DND-41 (cell line): ENCODE measurements around the gene THSD4.
"Not testable (repeated sequence)": the region's sequence is repeated elsewhere in the genome, so short reads cannot be mapped to it uniquely, and the experiment has no call there.

Source experiments
- ATAC-seq: fragments of 200-7000 bp; cut with Tn5 transposase; 3 replicates; pipeline ENCODE4 v1.9.1; 2021; ENCODE audit warnings: low read depth; ENCODE audit not compliant: insufficient read depth
- DNase-seq: peaks from one replicate; pipeline ENCODE4 v3.0.0-alpha.2; 2020
- H2AFZ ChIP-seq: 2 replicates; pipeline ENCODE4 v1.6.0; 2012; ENCODE audit warnings: low read depth, low read length
- H3K27ac ChIP-seq: 2 replicates; pipeline ENCODE4 v1.5.1; 2012; ENCODE audit warnings: low read length, inconsistent platforms
- H3K27me3 ChIP-seq: fragments of 200-600 bp; sonication (generic); 2 replicates; pipeline ENCODE4 v1.6.0; 2012; ENCODE audit warnings: low read length, mild to moderate bottlenecking, inconsistent platforms; ENCODE audit not compliant: insufficient read depth, poor library complexity
- H3K36me3 ChIP-seq: 2 replicates; pipeline ENCODE4 v1.5.1; 2012; ENCODE audit warnings: low read length, inconsistent platforms; ENCODE audit not compliant: insufficient read depth
- H3K4me1 ChIP-seq: 2 replicates; pipeline ENCODE4 v1.5.1; 2012; ENCODE audit warnings: mild to moderate bottlenecking, low read length; ENCODE audit not compliant: insufficient read depth
- H3K4me2 ChIP-seq: 2 replicates; pipeline ENCODE4 v1.6.0; 2012; ENCODE audit warnings: mild to moderate bottlenecking, moderate library complexity, low read length, inconsistent platforms; ENCODE audit not compliant: insufficient read depth
- H3K4me3 ChIP-seq, 2 experiments: fragments of 200-600 bp in 1 of 2; shearing (Covaris generic) in 1 of 2; 2 replicates each; pipeline ENCODE4 v1.5.1; 2012 to 2016; ENCODE audit warnings: inconsistent platforms in 2 of 2, low read length in 2 of 2, mild to moderate bottlenecking in 2 of 2, low read depth in 1 of 2, moderate library complexity in 1 of 2
- H3K79me2 ChIP-seq: 2 replicates; pipeline ENCODE4 v1.6.0; 2012; ENCODE audit warnings: low read length, inconsistent platforms; ENCODE audit not compliant: insufficient read depth
- H3K9ac ChIP-seq: 2 replicates; pipeline ENCODE4 v1.6.0; 2012; ENCODE audit warnings: low read depth, mild to moderate bottlenecking, inconsistent platforms, low read length, moderate library complexity
- H3K9me3 ChIP-seq: 2 replicates; pipeline ENCODE4 v1.5.1; 2012; ENCODE audit warnings: low read length, moderate library complexity, mild to moderate bottlenecking, inconsistent platforms; ENCODE audit not compliant: insufficient read depth, severe bottlenecking
- H4K20me1 ChIP-seq: 2 replicates; pipeline ENCODE4 v1.6.0; 2012; ENCODE audit warnings: low read length; ENCODE audit not compliant: insufficient read depth
- EZH2 ChIP-seq: IDR thresholded peaks from 3 replicates; pipeline ENCODE4 v1.6.1; 2012; ENCODE audit warnings: borderline replicate concordance, low read depth, mild to moderate bottlenecking, moderate library complexity, low read length, inconsistent platforms; ENCODE audit not compliant: severe bottlenecking
- TF ChIP-seq, protein P1 (sequence below): IDR thresholded peaks from 2 replicates; pipeline ENCODE4 v1.5.1; 2012; ENCODE audit warnings: borderline replicate concordance, low read length, moderate library complexity, mild to moderate bottlenecking; ENCODE audit not compliant: poor library complexity, severe bottlenecking; ENCODE audit errors: extremely low read depth

Gene THSD4

GRCh38 chr15:71435552-71435951 is 320.3 kb downstream of the THSD4 start:
- Histone ChIP-seq H3K4me2 (no peak overlapping the region), H3K9ac (no peak overlapping the region), H3K9me3 (no peaks in the 10 kb centered on the region), H2AFZ (no peak overlapping the region), H3K27me3 (no peaks in the 10 kb centered on the region), H3K27ac (no peak overlapping the region), H3K79me2 (no peaks in the 10 kb centered on the region), H4K20me1 (no peaks in the 10 kb centered on the region), H3K4me1 (no peaks in the 10 kb centered on the region), H3K4me3 (no peak overlapping the region), H3K36me3 (no peaks in the 10 kb centered on the region)
- no peak for TF ChIP-seq EZH2
- TF ChIP-seq, protein P1, sequence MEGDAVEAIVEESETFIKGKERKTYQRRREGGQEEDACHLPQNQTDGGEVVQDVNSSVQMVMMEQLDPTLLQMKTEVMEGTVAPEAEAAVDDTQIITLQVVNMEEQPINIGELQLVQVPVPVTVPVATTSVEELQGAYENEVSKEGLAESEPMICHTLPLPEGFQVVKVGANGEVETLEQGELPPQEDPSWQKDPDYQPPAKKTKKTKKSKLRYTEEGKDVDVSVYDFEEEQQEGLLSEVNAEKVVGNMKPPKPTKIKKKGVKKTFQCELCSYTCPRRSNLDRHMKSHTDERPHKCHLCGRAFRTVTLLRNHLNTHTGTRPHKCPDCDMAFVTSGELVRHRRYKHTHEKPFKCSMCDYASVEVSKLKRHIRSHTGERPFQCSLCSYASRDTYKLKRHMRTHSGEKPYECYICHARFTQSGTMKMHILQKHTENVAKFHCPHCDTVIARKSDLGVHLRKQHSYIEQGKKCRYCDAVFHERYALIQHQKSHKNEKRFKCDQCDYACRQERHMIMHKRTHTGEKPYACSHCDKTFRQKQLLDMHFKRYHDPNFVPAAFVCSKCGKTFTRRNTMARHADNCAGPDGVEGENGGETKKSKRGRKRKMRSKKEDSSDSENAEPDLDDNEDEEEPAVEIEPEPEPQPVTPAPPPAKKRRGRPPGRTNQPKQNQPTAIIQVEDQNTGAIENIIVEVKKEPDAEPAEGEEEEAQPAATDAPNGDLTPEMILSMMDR, result no peak
- DNase-seq, result no peak
- ATAC-seq, result no peak

DNA sequence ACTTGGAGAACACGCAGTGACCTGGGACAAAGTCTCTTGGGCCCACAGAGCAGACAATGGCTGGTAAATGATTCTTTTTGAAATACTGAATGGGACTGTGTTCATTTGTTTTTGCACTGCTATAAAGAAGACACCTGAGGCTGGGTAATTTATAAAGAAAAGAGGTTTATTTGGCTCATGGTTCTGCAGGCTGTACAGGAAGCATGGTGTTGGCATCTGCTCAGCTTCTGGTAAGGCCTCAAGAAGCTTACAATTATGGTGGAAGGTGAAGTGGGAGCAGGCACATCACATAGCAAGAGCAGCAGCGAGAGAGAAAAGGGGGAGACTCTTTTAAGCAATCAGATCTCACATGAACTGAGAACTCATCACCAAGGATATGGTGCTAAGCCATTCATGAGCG is 321.6 kb downstream of the THSD4 start:
- Histone ChIP-seq H2AFZ (no peak overlapping the region), H3K4me3 (no peak overlapping the region), H4K20me1 (no peaks in the 10 kb centered on the region), H3K4me2 (no peak overlapping the region), H3K79me2 (no peaks in the 10 kb centered on the region), H3K27me3 (no peaks in the 10 kb centered on the region), H3K27ac (no peak overlapping the region), H3K4me1 (no peaks in the 10 kb centered on the region), H3K9me3 (no peaks in the 10 kb centered on the region), H3K36me3 (no peaks in the 10 kb centered on the region), H3K9ac (no peak overlapping the region)
- ATAC-seq, result no peak
- no peak for DNase-seq
- TF ChIP-seq, protein P1, result no peak
- TF ChIP-seq EZH2, result no peak

DNA sequence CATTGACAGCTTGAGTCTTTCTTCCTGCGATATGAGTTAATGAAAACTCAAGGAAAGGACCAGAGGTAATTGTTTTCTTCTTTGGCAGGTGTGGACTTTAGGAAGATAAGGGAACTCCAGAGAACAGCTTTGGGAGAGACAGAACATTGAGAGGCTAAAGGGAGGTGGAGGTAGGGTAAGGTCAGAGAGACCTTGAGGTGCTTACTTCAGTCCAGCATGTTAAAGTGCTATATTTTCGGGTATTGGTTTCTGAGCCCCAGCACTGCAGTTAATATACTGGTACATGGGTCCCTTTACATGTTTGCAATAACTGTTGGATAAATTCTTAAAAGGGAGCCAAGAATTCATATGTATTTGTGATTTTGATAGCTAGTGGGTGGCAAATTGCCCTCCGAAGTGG is 322.1 kb downstream of the THSD4 start:
- no peak overlapping the region for H3K4me3 ChIP-seq
- H2AFZ ChIP-seq, result no peak overlapping the region
- H3K9ac ChIP-seq, result no peak overlapping the region
- ATAC-seq, result no peak
- no peak overlapping the region for H3K27ac ChIP-seq
- H3K4me1 ChIP-seq, result no peaks in the 10 kb centered on the region
- no peaks in the 10 kb centered on the region for H3K36me3 ChIP-seq
- TF ChIP-seq, protein P1, result no peak
- no peak for TF ChIP-seq EZH2
- H4K20me1 ChIP-seq, result no peaks in the 10 kb centered on the region
- no peak for DNase-seq
- no peaks in the 10 kb centered on the region for H3K27me3 ChIP-seq
- no peaks in the 10 kb centered on the region for H3K9me3 ChIP-seq
- H3K79me2 ChIP-seq, result no peaks in the 10 kb centered on the region
- H3K4me2 ChIP-seq, result no peak overlapping the region

DNA sequence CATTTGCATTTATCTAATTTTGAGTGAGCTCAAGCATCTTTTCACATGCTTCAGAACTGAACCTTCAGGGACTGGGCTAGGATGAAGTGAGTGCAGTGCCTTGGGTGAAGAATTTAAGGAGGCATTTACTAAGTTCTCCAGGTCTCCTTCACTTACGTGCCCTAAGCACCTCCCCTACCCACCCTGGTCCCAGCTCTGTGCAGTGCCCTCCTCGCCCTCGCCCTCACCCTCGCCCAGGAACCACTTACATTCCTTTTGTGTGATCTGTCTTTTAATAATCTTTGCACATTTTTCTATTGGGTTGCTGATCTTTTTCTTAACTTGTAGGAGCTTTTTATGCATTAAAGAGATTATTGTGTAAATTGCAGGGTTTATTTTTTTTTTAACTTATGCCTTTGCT is 322.6 kb downstream of the THSD4 start:
- Histone ChIP-seq H3K36me3 (no peaks in the 10 kb centered on the region), H3K27me3 (no peaks in the 10 kb centered on the region), H3K9ac (no peak overlapping the region), H3K4me1 (no peaks in the 10 kb centered on the region), H3K79me2 (no peaks in the 10 kb centered on the region), H3K9me3 (no peaks in the 10 kb centered on the region), H3K4me3 (no peak overlapping the region), H3K27ac (no peak overlapping the region), H3K4me2 (no peak overlapping the region), H2AFZ (no peak overlapping the region), H4K20me1 (no peaks in the 10 kb centered on the region)
- TF ChIP-seq EZH2, result no peak
- TF ChIP-seq, protein P1, result no peak
- no peak for DNase-seq
- ATAC-seq, result no peak

- not testable (repeated sequence) for H3K9ac ChIP-seq, H3K36me3 ChIP-seq, H2AFZ ChIP-seq, DNase-seq, H3K4me3 ChIP-seq, H3K4me2 ChIP-seq, H3K9me3 ChIP-seq, ATAC-seq, H3K79me2 ChIP-seq, H3K27ac ChIP-seq, H3K27me3 ChIP-seq, H4K20me1 ChIP-seq, H3K4me1 ChIP-seq
Observed at GRCh38 chr15:71439478-71439877, 324.2 kb downstream of the THSD4 start.
